ENCODE data around the gene FARS2.

GRCh38 chr6:5567352-5567751, 306.0 kb downstream of the FARS2 start:
- TF ChIP-seq CTCF (IDR thresholded peaks at IDR 0.05) (no peak), EZH2 (IDR thresholded peaks at IDR 0.05; ENCODE audit: borderline replicate concordance, insufficient read depth, low read depth, low read length, poor library complexity, severe bottlenecking) (no peak)
